22Rv1 (cell line): ENCODE measurements around the gene ST6GAL2.

ENCODE experiments used
- CTCF ChIP-seq: fragments of 450-650 bp; IDR thresholded peaks from 2 replicates; pipeline ENCODE4 v1.5.1; 2017; ENCODE audit warnings: mild to moderate bottlenecking
- ZFX ChIP-seq: fragments of 450-650 bp; IDR thresholded peaks from 2 replicates; pipeline ENCODE4 v1.6.1; 2017; ENCODE audit warnings: antibody characterized with exemption, borderline replicate concordance

- TF ChIP-seq CTCF = no peak
- no peak for TF ChIP-seq ZFX
Measured at GRCh38 chr2:106833256-106833655, 52.7 kb downstream of the ST6GAL2 start.
